ENCODE measurements around the gene OPRM1.

DNA sequence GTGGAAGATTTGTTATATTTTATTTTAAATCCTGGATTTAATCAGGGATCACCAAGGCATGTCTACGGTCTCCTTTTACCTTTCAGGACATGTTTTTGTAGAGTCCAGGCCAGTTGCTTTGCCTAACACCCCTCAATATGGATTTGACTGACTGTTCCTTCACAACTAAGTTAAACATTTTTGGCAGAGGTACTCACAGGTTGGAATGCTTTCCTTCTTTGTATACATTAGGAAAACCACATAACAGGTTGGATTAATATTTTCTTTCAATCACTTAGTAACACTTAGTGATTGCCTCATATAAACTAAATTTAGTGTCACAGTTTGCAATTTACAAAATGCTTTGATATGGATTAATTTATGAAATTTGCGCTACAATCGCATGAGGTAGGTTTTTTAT, 253.0 kb downstream of the OPRM1 start:
- no peak for TF ChIP-seq CTCF (IDR thresholded peaks at IDR 0.05)
- TF ChIP-seq POLR2AphosphoS5 (IDR thresholded peaks at IDR 0.05), result no peak

All from breast epithelium (tissue), 3 donors.